OCI-LY1 (cell line): Measurements from ENCODE around the gene SH3RF1.
"Not testable (repeated sequence)": the region's sequence is repeated elsewhere in the genome, so short reads cannot be mapped to it uniquely, and the experiment has no call there.

Source experiments
- H2AFZ ChIP-seq: fragments of 200-600 bp; sonication (generic), shearing (Covaris generic); 2 replicates; pipeline ENCODE4 v1.6.0; 2014; ENCODE audit warnings: antibody characterized with exemption, mild to moderate bottlenecking, low read length
- H3F3A ChIP-seq: fragments of 200-600 bp; sonication (generic), shearing (Covaris generic); 2 replicates; pipeline ENCODE4 v1.6.0; 2014; ENCODE audit warnings: mild to moderate bottlenecking, antibody characterized with exemption, low read length, moderate library complexity; ENCODE audit not compliant: insufficient read depth
- H3K27ac ChIP-seq: fragments of 200-600 bp; sonication (generic); 2 replicates; pipeline ENCODE4 v1.5.1; 2014; ENCODE audit warnings: low read length, mixed run types, mild to moderate bottlenecking, low read depth; ENCODE audit not compliant: poor library complexity, severe bottlenecking
- H3K27me3 ChIP-seq: fragments of 200-600 bp; sonication (generic); 2 replicates; pipeline ENCODE4 v1.6.0; 2014; ENCODE audit warnings: antibody characterized with exemption, mild to moderate bottlenecking, low read length, moderate library complexity; ENCODE audit not compliant: insufficient read depth
- H3K36me3 ChIP-seq: fragments of 200-600 bp; sonication (generic); 2 replicates; pipeline ENCODE4 v1.6.1; 2014; ENCODE audit warnings: mild to moderate bottlenecking, antibody characterized with exemption, low read length, moderate library complexity, mixed read lengths; ENCODE audit not compliant: insufficient read depth
- H3K4me1 ChIP-seq: fragments of 200-600 bp; sonication (generic); 2 replicates; pipeline ENCODE4 v1.5.1; 2014; ENCODE audit warnings: mild to moderate bottlenecking, low read length, moderate library complexity; ENCODE audit not compliant: insufficient read depth, severe bottlenecking
- H3K4me2 ChIP-seq: fragments of 200-600 bp; sonication (generic), shearing (Covaris generic); 2 replicates; pipeline ENCODE4 v1.6.1; 2014; ENCODE audit warnings: low read length
- H3K4me3 ChIP-seq: fragments of 200-600 bp; sonication (generic); 2 replicates; pipeline ENCODE4 v1.5.1; 2014; ENCODE audit warnings: low read length, low read depth, mild to moderate bottlenecking, mixed read lengths; ENCODE audit not compliant: poor library complexity, severe bottlenecking
- H3K79me2 ChIP-seq: fragments of 200-600 bp; shearing (Covaris generic); 2 replicates; pipeline ENCODE4 v1.6.1; 2016; ENCODE audit warnings: mixed run types, low read length, mixed read lengths; ENCODE audit not compliant: insufficient read depth
- H3K9ac ChIP-seq: fragments of 200-600 bp; sonication (generic), shearing (Covaris generic); 2 replicates; pipeline ENCODE4 v1.6.1; 2014; ENCODE audit warnings: mild to moderate bottlenecking, low read length, mixed read lengths
- H3K9me2 ChIP-seq: fragments of 200-600 bp; sonication (generic), shearing (Covaris generic); 2 replicates; pipeline ENCODE4 v1.6.1; 2014; ENCODE audit warnings: low read depth, mild to moderate bottlenecking, low read length, mixed read lengths
- H3K9me3 ChIP-seq: fragments of 200-600 bp; shearing (Covaris generic); 2 replicates; pipeline ENCODE4 v1.6.1; 2014; ENCODE audit warnings: low read length, mixed read lengths
- H4K20me1 ChIP-seq: fragments of 200-600 bp; sonication (generic), shearing (Covaris generic); 2 replicates; pipeline ENCODE4 v1.6.0; 2016; ENCODE audit warnings: mild to moderate bottlenecking, low read length; ENCODE audit not compliant: insufficient read depth
- CTCF ChIP-seq: fragments of 200-600 bp; sonication (generic), shearing (Covaris generic); IDR thresholded peaks from 2 replicates; pipeline ENCODE4 v1.5.1; 2017; ENCODE audit warnings: mild to moderate bottlenecking, antibody characterized with exemption, low read length, moderate library complexity, mixed read lengths
- EZH2 ChIP-seq: fragments of 200-600 bp; sonication (generic), shearing (Covaris generic); IDR thresholded peaks from 2 replicates; pipeline ENCODE4 v1.8.0; 2017; ENCODE audit warnings: borderline replicate concordance, mixed run types, mild to moderate bottlenecking, antibody characterized with exemption, low read length, moderate library complexity, mixed read lengths

The SH3RF1 gene

GRCh38 chr4:169305173-169305572 is 34.4 kb upstream of the SH3RF1 start:
- no peaks in the 10 kb centered on the region for H3K27me3 ChIP-seq
- no peak for TF ChIP-seq EZH2
- TF ChIP-seq CTCF = no peak
- H3K9me3 ChIP-seq = no peaks in the 10 kb centered on the region
- no peaks in the 10 kb centered on the region for H4K20me1 ChIP-seq
- H3K9ac ChIP-seq = no peak overlapping the region
- H2AFZ ChIP-seq = no peak overlapping the region
- H3K36me3 ChIP-seq = no peaks in the 10 kb centered on the region
- no peaks in the 10 kb centered on the region for H3K9me2 ChIP-seq
- H3F3A ChIP-seq = no peaks in the 10 kb centered on the region
- no peaks in the 10 kb centered on the region for H3K79me2 ChIP-seq
- H3K4me3 ChIP-seq = no peak overlapping the region
- no peak overlapping the region for H3K4me2 ChIP-seq
- no peak overlapping the region for H3K27ac ChIP-seq
- no peaks in the 10 kb centered on the region for H3K4me1 ChIP-seq

- no peak overlapping the region for H3K9ac ChIP-seq
- H2AFZ ChIP-seq = no peak overlapping the region
- no peaks in the 10 kb centered on the region for H3K79me2 ChIP-seq
- no peak overlapping the region for H3K27ac ChIP-seq
- no peaks in the 10 kb centered on the region for H4K20me1 ChIP-seq
- H3K4me1 ChIP-seq = no peaks in the 10 kb centered on the region
- H3K36me3 ChIP-seq = no peaks in the 10 kb centered on the region
- no peaks in the 10 kb centered on the region for H3K9me2 ChIP-seq
- no peaks in the 10 kb centered on the region for H3K27me3 ChIP-seq
- no peaks in the 10 kb centered on the region for H3K9me3 ChIP-seq
- TF ChIP-seq CTCF (no peak), EZH2 (no peak)
- no peaks in the 10 kb centered on the region for H3F3A ChIP-seq
- H3K4me3 ChIP-seq = no peak overlapping the region
- no peak overlapping the region for H3K4me2 ChIP-seq
These were observed 25.1 kb upstream of the SH3RF1 start for GRCh38 chr4:169295822-169296221.

GRCh38 chr4:169293343-169294176 is 22.8 kb upstream of the SH3RF1 start:
- Histone ChIP-seq H3K27me3 (no peaks in the 10 kb centered on the region), H3K4me3 (no peak overlapping the region), H2AFZ (no peak overlapping the region), H3K4me1 (no peaks in the 10 kb centered on the region), H4K20me1 (no peaks in the 10 kb centered on the region), H3K9me2 (no peaks in the 10 kb centered on the region), H3K36me3 (no peaks in the 10 kb centered on the region), H3K27ac (no peak overlapping the region), H3K9ac (no peak overlapping the region), H3K9me3 (no peaks in the 10 kb centered on the region), H3F3A (no peaks in the 10 kb centered on the region), H3K79me2 (no peaks in the 10 kb centered on the region), H3K4me2 (no peak overlapping the region)
- no peak for TF ChIP-seq EZH2
- no peak for TF ChIP-seq CTCF

GRCh38 chr4:169287983-169288382 is 17.2 kb upstream of the SH3RF1 start:
- H4K20me1 ChIP-seq, H3K79me2 ChIP-seq, H3K4me1 ChIP-seq, H3K9ac ChIP-seq, H3K36me3 ChIP-seq, H3K4me2 ChIP-seq, H3F3A ChIP-seq, H3K4me3 ChIP-seq, H2AFZ ChIP-seq, H3K27me3 ChIP-seq, H3K9me3 ChIP-seq, H3K27ac ChIP-seq, H3K9me2 ChIP-seq: not testable (repeated sequence)
